ENCODE measurements around the gene SMLR1.

The SMLR1 gene

GRCh38 chr6:130863415-130864230 lies 36.4 kb downstream of the SMLR1 start:
- TF ChIP-seq TCF12 (IDR thresholded peaks at IDR 0.05; ENCODE audit: low read depth) (no peak), TEAD4 (IDR thresholded peaks at IDR 0.05) (no peak), FOXM1 (IDR thresholded peaks at IDR 0.05; ENCODE audit: borderline replicate concordance, low read depth) (no peak), CEBPB (IDR thresholded peaks at IDR 0.05) (no peak), EGR1 (IDR thresholded peaks at IDR 0.05) (no peak), CREB1 (IDR thresholded peaks at IDR 0.05; ENCODE audit: low read depth) (no peak)

GRCh38 chr6:130864344-130864743 lies 37.1 kb downstream of the SMLR1 start:
- TF ChIP-seq YY1 (IDR thresholded peaks at IDR 0.05; ENCODE audit: low read depth): no peak
- no peak for TF ChIP-seq FOXM1 (IDR thresholded peaks at IDR 0.05; ENCODE audit: borderline replicate concordance, low read depth)
- no peak for TF ChIP-seq EGR1 (IDR thresholded peaks at IDR 0.05)

- TF ChIP-seq RAD21 (IDR thresholded peaks at IDR 0.05; ENCODE audit: low read depth) (no peak), FOXM1 (IDR thresholded peaks at IDR 0.05; ENCODE audit: borderline replicate concordance, low read depth) (no peak), NFIC (IDR thresholded peaks at IDR 0.05) (no peak), YY1 (IDR thresholded peaks at IDR 0.05; ENCODE audit: low read depth) (no peak), CREB1 (IDR thresholded peaks at IDR 0.05; ENCODE audit: low read depth) (no peak), TCF12 (IDR thresholded peaks at IDR 0.05; ENCODE audit: low read depth) (no peak), EP300 (IDR thresholded peaks at IDR 0.05; ENCODE audit: borderline replicate concordance) (no peak)
Observed at GRCh38 chr6:130865793-130866192, 38.6 kb downstream of the SMLR1 start.

GRCh38 chr6:130869681-130870080 lies 42.5 kb downstream of the SMLR1 start:
- TF ChIP-seq REST (IDR thresholded peaks at IDR 0.05; ENCODE audit: low read depth) (no peak), ZBTB7A (IDR thresholded peaks at IDR 0.05; ENCODE audit: low read depth) (no peak), RAD21 (IDR thresholded peaks at IDR 0.05; ENCODE audit: low read depth) (no peak), USF1 (IDR thresholded peaks at IDR 0.05) (no peak), TCF12 (IDR thresholded peaks at IDR 0.05; ENCODE audit: low read depth) (no peak), MAX (IDR thresholded peaks at IDR 0.05) (no peak), TAF1 (IDR thresholded peaks at IDR 0.05; ENCODE audit: low read depth) (no peak), CEBPB (IDR thresholded peaks at IDR 0.05) (no peak), FOXM1 (IDR thresholded peaks at IDR 0.05; ENCODE audit: borderline replicate concordance, low read depth) (no peak), CREB1 (IDR thresholded peaks at IDR 0.05; ENCODE audit: low read depth) (no peak)

GRCh38 chr6:130870179-130870880 lies 43.1 kb downstream of the SMLR1 start:
- TF ChIP-seq TAF1 (IDR thresholded peaks at IDR 0.05; ENCODE audit: low read depth): no peak
- TF ChIP-seq EP300 (IDR thresholded peaks at IDR 0.05; ENCODE audit: borderline replicate concordance): no peak
- no peak for TF ChIP-seq YY1 (IDR thresholded peaks at IDR 0.05; ENCODE audit: low read depth)
- no peak for TF ChIP-seq RAD21 (IDR thresholded peaks at IDR 0.05; ENCODE audit: low read depth)
- TF ChIP-seq TEAD4 (IDR thresholded peaks at IDR 0.05): no peak
- TF ChIP-seq EGR1 (IDR thresholded peaks at IDR 0.05): no peak
- TF ChIP-seq USF1 (IDR thresholded peaks at IDR 0.05): no peak

- TF ChIP-seq REST (IDR thresholded peaks at IDR 0.05; ENCODE audit: low read depth) (no peak), RAD21 (IDR thresholded peaks at IDR 0.05; ENCODE audit: low read depth) (peak; percentile 53; the same call in 1 of the 2 replicates)
Observed at GRCh38 chr6:130872250-130873095, 45.3 kb downstream of the SMLR1 start.

Measured in Ishikawa (cell line).